Frontal cortex (tissue), 4 donors: Measurements from ENCODE around the gene TENM4. TPM values are rescaled to one million over a fixed set of nuclear protein-coding genes. Genes with fewer than 3 reads are reported as not detected.

Experiments
- DNase-seq, 2 donors: peaks; one replicate each; pipeline ENCODE4 v3.0.0; 2012; ENCODE audit warnings: low spot score in 2 of 2
- FAIRE-seq: peaks from 2 replicates; lab custom pipeline; 2012; peaks lifted over from hg19 to GRCh38; lab: Jason Lieb, UNC
- total RNA-seq: library from RNA; depleted of rRNA; stranded (reverse); fragments of >200 nt; gene quantifications from one replicate; pipeline ENCODE4 v1.2.3, GENCODE V29; 2014
- donor health status: control.
- donor health status: control.
- donor health status: control.

The TENM4 gene
- total RNA-seq, 1 donor from 2014 or later, result 55.0 TPM

- FAIRE-seq, result no peak
- DNase-seq, result no peak
Observed at GRCh38 chr11:78773492-78773891, 667.3 kb downstream of the TENM4 start.

GRCh38 chr11:78773077-78773476, 667.8 kb downstream of the TENM4 start:
- no peak for DNase-seq

DNA sequence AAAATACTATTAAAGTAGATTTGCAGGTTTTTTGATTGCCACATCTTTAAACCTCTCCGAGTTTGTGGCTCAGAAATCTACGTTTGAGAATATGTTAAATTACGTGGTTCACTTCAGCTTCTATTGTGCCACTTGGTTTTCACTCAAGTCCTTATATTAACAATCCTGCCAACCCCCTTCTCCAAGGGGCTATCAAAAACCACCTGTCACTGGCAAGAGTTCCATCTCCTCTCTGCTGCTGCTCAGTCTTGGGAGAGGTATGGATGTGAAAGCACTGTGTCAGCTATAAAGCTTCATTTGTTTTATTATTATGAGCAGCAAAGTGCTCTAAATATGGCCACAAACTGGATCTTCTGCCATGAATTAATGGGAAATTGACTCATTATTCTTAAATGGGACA, 668.6 kb downstream of the TENM4 start:
- DNase-seq (no peak), FAIRE-seq (no peak)

More at GRCh38 chr11:78773077-78773476, 667.8 kb downstream of the TENM4 start:
- FAIRE-seq, result no peak

- FAIRE-seq, result no peak
Observed at GRCh38 chr11:78770931-78771330, 669.9 kb downstream of the TENM4 start.

DNA sequence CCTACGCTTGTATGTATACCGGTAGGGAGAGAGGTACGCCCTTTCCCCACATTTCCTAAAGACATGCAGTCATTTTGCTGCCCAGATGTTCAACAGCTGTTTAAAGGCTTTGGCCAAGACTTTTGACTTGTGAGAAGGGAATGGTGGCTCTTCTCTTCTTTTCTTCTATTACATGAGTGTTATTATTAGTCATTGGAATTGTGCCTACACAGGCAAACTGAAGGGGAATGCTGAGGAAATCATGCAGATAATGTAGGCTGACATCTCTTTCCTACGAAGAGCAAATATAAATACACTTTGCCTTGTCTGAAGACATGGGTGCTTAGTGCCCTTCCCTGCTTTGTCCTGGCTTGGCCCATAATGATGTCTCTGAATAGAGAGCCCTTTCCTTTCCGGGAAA, 671.9 kb downstream of the TENM4 start:
- no peak for FAIRE-seq
- DNase-seq, result no peak

More at GRCh38 chr11:78770931-78771330, 669.9 kb downstream of the TENM4 start:
- DNase-seq, result no peak

GRCh38 chr11:78768345-78768744, 672.5 kb downstream of the TENM4 start:
- DNase-seq (no peak), FAIRE-seq (no peak)

GRCh38 chr11:78767027-78767932, 673.5 kb downstream of the TENM4 start:
- no peak for FAIRE-seq

GRCh38 chr11:78764946-78765345, 675.9 kb downstream of the TENM4 start:
- no peak for FAIRE-seq

More at GRCh38 chr11:78767027-78767932, 673.5 kb downstream of the TENM4 start:
- no peak for DNase-seq

GRCh38 chr11:78763664-78764063, 677.2 kb downstream of the TENM4 start:
- DNase-seq (no peak), FAIRE-seq (no peak)

More at GRCh38 chr11:78764946-78765345, 675.9 kb downstream of the TENM4 start:
- DNase-seq, result no peak

DNA sequence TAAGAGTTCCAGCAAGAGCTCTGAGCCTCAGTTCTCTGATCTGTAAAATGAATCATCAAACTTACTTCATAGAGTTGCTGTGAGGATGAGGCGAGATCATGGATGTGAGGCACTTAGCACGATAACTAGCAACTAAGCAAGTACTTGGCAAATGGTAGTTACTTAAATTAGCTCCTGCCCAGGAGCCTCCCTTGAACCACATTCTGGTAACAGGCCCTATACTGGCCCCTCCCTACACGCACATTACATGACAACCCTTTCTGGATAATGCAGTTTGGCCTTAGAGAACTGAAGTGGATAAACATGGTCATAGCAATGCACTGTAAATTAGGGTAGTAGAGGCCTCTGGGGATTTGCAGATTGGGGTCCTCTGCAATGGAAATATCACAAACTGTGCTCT, 678.7 kb downstream of the TENM4 start:
- no peak for FAIRE-seq
- DNase-seq, result no peak

DNA sequence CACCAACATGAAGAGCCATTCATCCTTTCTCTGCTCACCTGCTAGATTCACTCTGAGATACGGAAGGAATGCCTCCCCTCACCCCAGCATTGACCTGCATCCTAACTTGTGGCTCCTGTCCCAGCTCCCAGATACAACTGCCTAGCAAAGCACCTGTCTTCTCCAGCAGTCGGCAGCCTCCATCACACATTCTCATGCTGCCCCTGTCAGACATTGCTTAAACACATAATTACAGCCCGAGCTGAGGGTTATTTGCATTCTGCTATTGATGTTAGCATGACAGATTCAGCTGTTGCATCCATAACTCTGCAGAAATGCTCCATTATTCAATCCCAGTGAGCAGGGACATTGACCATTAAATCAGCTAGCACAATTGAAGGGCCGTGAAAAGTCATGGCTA, 681.8 kb downstream of the TENM4 start:
- FAIRE-seq, result no peak
- DNase-seq, result no peak

- DNase-seq, result no peak
- no peak for FAIRE-seq
Observed at GRCh38 chr11:78753297-78753696, 687.5 kb downstream of the TENM4 start.

DNA sequence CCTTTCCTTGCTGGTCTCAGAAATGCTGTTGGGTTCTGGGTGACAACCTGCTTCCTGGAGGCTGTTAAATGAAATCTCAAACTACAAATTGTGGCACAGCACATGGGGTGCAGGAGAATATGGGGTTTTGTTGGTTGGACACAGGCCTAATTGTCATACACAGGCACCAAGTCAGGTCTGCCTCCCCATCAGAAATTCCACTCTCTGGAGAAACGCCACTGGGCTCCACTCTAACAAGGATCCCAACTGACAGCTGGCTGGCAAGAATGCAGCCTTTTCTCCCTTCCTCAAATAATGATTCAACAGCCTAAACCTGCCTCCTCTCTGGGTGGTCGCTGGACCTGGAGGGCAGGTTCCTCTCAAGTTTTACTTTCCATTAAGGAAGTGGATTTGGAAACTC, 688.3 kb downstream of the TENM4 start:
- DNase-seq, result no peak
- FAIRE-seq, result no peak

GRCh38 chr11:78748918-78749690, 691.7 kb downstream of the TENM4 start:
- no peak for DNase-seq
- no peak for FAIRE-seq

- DNase-seq, result no peak
- no peak for FAIRE-seq
Observed at GRCh38 chr11:78744949-78745348, 695.9 kb downstream of the TENM4 start.

- DNase-seq, result no peak
- FAIRE-seq, result no peak
Observed at GRCh38 chr11:78744202-78744601, 696.6 kb downstream of the TENM4 start.

- no peak for DNase-seq
- no peak for FAIRE-seq
Observed at GRCh38 chr11:78742430-78742829, 698.4 kb downstream of the TENM4 start.

GRCh38 chr11:78741741-78742140, 699.1 kb downstream of the TENM4 start:
- FAIRE-seq (no peak), DNase-seq (no peak)

GRCh38 chr11:78740199-78741071, 700.4 kb downstream of the TENM4 start:
- DNase-seq, result no peak
- no peak for FAIRE-seq

- FAIRE-seq, result no peak
Observed at GRCh38 chr11:78737891-78738290, 702.9 kb downstream of the TENM4 start.

More at GRCh38 chr11:78737891-78738290, 702.9 kb downstream of the TENM4 start:
- no peak for DNase-seq
